ENCODE data around the gene C15orf39. TPM values are rescaled to one million over a fixed set of nuclear protein-coding genes. Genes with fewer than 3 reads are reported as not detected.

The C15orf39 gene
- total RNA-seq (10 to 100 TPM; 20.7 to 27.6 TPM), polyA plus RNA-seq (1 to 10 TPM; 1.0 to 4.5 (median 2.3) TPM), total RNA-seq (14.0 to 19.7 (median 16.8) reads per million in 6 experiments)

GRCh38 chr15:75201616-75202250 is at the start of gene C15orf39:
Gene C15orf39, plus strand, starts transcription at chr15:75201882. Its CDS starts 4,167 bp downstream, at chr15:75206049.
- POLR2A ChIA-PET = interaction anchor here (0.6 to 3.9 kb wide), 11 partner anchors 13 to 661 kb away, joined by 3 to 30 read pairs (median 4); partner anchors contain the start of genes ARID3B, MAN2C1, PPCDC and SCAMP5
- Mint-ChIP-seq H3K27me3 (no peaks in the 10 kb centered on the region), H3K9me3 (no peaks in the 10 kb centered on the region), H3K4me3 (peak within 1 kb of the TSS; percentile 88 to 97 (median 94)), H3K4me1 (peaks cover 11 to 58% (median 42%) of the 10 kb centered on the region in 4 donors), H3K27ac (peak within 1 kb of the TSS; percentile 83 to 97 (median 94)), H3K36me3 (peaks cover 0 to 7% (median 0%) of the 10 kb centered on the region in 3 donors)
- ATAC-seq = peak; percentile 62
- DNase-seq = peak; percentile 59 to 91 (median 78)

- ATAC-seq (no peak), DNase-seq (no peak)
- peak overlapping the region in 1 of 10 donors; percentile 26 for H3K4me3 Mint-ChIP-seq
- peaks cover 0 to 4% (median 0%) of the 10 kb centered on the region in 5 donors for H3K27me3 Mint-ChIP-seq
- H3K36me3 Mint-ChIP-seq = no peaks in the 10 kb centered on the region
- POLR2A ChIA-PET = no interaction called here
- peaks cover 0 to 18% (median 0%) of the 10 kb centered on the region in 9 donors for H3K9me3 Mint-ChIP-seq
- H3K27ac Mint-ChIP-seq = peak overlapping the region in 1 of 10 donors; percentile 24
- H3K4me1 Mint-ChIP-seq = peaks cover 5 to 29% (median 15%) of the 10 kb centered on the region in 4 donors
Observed at GRCh38 chr15:75152382-75153079, 49.2 kb upstream of the C15orf39 start.

DNA sequence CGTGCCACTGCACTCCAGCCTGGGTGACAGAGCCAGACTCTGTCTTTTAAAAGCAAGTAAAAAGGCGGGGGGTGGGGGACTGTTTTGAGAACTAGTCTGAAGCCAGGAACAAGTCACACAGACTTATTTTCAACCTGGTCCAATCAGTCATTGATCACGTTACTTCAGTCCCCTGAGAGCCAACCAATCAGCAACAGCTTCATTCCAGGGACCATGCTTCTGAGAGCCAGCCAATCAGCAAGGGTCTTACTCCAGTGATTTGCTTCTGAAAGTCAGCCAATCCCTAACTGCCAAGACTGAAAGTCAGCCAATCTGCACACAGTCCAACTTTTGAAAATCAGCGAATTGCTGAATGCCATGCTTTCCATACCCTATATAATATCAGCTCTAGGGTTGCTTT is 48.6 kb upstream of the C15orf39 start:
- peak in 1 of 10 donors; percentile 4 for DNase-seq
- H3K27ac Mint-ChIP-seq = no peak overlapping the region
- no peaks in the 10 kb centered on the region for H3K36me3 Mint-ChIP-seq
- POLR2A ChIA-PET = no interaction called here
- ATAC-seq = no peak
- H3K9me3 Mint-ChIP-seq = peaks cover 0 to 15% (median 0%) of the 10 kb centered on the region in 9 donors
- peaks cover 0 to 4% (median 0%) of the 10 kb centered on the region in 5 donors for H3K27me3 Mint-ChIP-seq
- H3K4me3 Mint-ChIP-seq = no peak overlapping the region
- peaks cover 5 to 29% (median 15%) of the 10 kb centered on the region in 4 donors for H3K4me1 Mint-ChIP-seq

DNA sequence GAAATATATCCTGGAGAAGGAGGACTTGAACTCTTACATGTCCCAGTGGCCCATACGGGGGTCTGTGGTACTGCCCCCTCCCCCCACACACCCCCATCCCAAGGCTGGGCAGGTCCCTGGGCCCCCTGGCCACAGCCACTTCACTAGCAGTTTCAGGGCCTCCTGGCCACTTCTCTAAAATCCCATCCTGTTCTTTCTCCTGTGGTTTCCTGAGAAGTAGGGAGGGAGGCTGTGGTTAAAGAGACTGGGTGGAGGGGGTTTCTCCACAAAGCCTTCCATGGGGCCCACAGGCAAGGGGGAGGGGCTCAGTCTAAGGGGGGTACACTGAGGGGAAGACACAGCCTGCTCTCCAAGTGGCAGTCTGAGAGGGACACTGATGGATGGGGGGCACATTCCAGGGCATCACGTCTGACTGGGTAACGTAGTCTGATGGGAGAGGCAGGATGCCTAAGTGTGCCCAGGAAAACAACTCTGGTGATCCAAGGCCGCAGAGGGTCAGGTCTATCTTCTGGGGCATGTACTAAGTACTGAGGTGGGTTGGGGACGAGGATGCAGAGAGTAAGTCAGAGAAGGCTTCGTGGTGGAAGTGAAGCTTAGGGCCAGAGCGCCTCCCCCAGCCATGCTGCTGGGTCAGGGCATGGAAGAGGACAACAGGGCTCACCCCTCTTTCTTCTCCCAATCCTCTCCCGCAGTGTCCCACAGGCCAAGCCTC is 48.0 kb upstream of the C15orf39 start:
- Mint-ChIP-seq H3K27ac (peak overlapping the region in 1 of 10 donors; percentile 61), H3K27me3 (peaks cover 0 to 4% (median 0%) of the 10 kb centered on the region in 5 donors), H3K4me1 (peaks cover 5 to 29% (median 15%) of the 10 kb centered on the region in 4 donors), H3K36me3 (no peaks in the 10 kb centered on the region), H3K4me3 (peak overlapping the region in 1 of 10 donors; percentile 16), H3K9me3 (peaks cover 0 to 10% (median 0%) of the 10 kb centered on the region in 9 donors)
- DNase-seq = no peak
- POLR2A ChIA-PET = no interaction called here
- no peak for ATAC-seq

DNA sequence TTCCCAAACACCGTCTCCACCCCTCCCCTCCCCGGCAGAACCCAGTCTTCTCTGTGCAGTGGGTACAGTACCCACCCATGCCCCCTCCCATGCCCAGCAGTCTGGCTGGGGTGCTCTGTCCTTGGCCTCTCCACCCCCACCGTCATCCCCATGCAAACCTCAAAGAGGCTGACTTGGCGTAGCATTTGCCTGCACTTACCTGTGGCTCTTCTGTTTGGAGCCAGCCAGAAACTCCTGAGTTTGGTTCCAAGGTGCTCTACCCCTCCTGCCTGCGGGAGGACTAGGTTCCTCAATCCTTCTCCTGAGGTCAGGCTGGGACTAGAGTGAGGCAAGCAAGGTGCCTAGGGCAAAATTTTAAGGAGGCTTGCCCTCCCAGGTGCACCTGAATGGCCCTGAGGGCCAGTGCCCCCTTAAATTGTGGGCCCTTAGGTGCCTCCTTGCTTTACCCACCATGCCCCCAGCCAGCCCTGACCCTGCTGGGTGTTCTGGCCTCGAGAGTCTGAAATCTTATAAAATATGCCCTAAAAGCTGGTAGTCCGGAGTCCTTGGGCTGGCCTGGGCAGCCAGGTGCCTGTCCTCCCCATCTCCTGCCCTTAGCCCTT is 47.1 kb upstream of the C15orf39 start:
- no peak for ATAC-seq
- Mint-ChIP-seq H3K36me3 (no peaks in the 10 kb centered on the region), H3K27ac (peak overlapping the region in 2 of 10 donors; percentile 44 to 61), H3K4me1 (peaks cover 5 to 29% (median 15%) of the 10 kb centered on the region in 4 donors), H3K27me3 (peaks cover 0 to 4% (median 0%) of the 10 kb centered on the region in 5 donors), H3K9me3 (peaks cover 0 to 9% (median 0%) of the 10 kb centered on the region in 9 donors), H3K4me3 (no peak overlapping the region)
- DNase-seq = no peak
- POLR2A ChIA-PET = no interaction called here

- Mint-ChIP-seq H3K27ac (no peak overlapping the region), H3K4me1 (peaks cover 5 to 16% (median 12%) of the 10 kb centered on the region in 4 donors), H3K27me3 (peaks cover 0 to 4% (median 0%) of the 10 kb centered on the region in 5 donors), H3K9me3 (no peaks in the 10 kb centered on the region), H3K4me3 (no peak overlapping the region), H3K36me3 (no peaks in the 10 kb centered on the region)
- POLR2A ChIA-PET = no interaction called here
- DNase-seq (no peak), ATAC-seq (no peak)
Observed at GRCh38 chr15:75156326-75157215, 45.1 kb upstream of the C15orf39 start.

DNA sequence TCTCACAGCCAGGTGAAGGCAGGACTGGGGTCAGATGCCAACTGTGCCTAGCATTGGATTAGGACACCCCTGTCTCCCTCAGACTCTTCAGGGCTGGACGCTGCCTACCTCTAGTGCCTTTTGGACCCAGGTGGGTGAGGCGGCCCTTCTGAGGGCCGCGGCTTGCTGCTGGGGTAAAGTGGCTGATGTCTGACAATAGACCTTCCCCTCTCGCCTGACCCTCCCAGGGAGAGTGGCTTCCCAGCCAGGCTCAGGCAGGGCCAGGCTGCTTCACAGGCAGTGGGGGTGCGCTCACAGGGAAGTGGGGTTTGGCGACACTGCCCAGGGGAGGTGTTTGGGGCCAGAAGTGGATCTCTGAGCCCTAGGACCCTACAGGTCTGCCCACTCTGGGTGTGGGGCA is 43.3 kb upstream of the C15orf39 start:
- peaks cover 0 to 4% (median 0%) of the 10 kb centered on the region in 5 donors for H3K27me3 Mint-ChIP-seq
- peaks cover 5 to 10% (median 7%) of the 10 kb centered on the region in 4 donors for H3K4me1 Mint-ChIP-seq
- H3K36me3 Mint-ChIP-seq = no peaks in the 10 kb centered on the region
- no peak overlapping the region for H3K4me3 Mint-ChIP-seq
- no peaks in the 10 kb centered on the region for H3K9me3 Mint-ChIP-seq
- no peak for ATAC-seq
- no peak overlapping the region for H3K27ac Mint-ChIP-seq
- no peak for DNase-seq
- POLR2A ChIA-PET = no interaction called here

- Mint-ChIP-seq H3K9me3 (no peaks in the 10 kb centered on the region), H3K27me3 (peaks cover 0 to 4% (median 0%) of the 10 kb centered on the region in 5 donors), H3K36me3 (no peaks in the 10 kb centered on the region), H3K4me1 (peaks cover 0 to 4% (median under 1%) of the 10 kb centered on the region in 4 donors), H3K4me3 (no peak overlapping the region), H3K27ac (no peak overlapping the region)
- DNase-seq (no peak), ATAC-seq (no peak)
- POLR2A ChIA-PET = no interaction called here
Observed at GRCh38 chr15:75159244-75159643, 42.4 kb upstream of the C15orf39 start.

DNA sequence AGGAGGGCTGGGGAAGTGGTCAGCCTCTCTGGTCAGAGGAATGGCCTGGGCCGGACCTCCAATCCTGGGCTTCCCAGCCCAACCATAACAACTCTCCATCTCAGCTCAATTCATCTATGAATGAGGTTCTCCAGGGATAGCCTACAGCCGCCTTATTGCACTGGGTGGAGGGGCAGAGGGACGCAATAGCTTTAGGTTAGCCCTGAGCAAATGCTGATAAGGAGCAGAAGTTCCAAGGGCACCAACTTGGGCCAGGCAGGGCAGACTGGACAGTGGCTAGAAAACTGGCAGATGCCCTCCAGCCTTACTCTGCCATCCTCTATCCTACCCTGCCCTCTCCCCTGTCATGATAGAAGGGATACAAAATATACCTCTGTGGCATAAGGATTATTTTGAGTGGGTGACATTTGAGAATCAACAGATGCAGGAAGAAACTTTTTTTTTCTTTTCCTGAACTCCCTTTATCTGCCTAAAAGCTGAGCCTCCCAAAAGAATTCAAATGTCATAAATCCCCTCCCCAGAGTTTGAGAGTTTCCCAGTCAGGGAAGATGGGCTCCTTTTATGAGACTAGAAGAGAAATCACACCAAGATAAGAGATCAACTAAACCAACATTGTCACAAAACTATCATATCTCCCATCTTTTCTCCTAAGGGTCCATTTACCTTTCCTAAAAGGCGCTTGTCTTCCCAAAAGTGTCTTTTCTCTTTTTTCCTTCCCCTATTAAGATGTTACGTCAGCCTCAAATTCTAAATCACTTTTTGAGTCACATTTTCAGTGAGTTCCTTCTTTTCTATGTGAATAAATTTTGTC is 40.4 kb upstream of the C15orf39 start:
- DNase-seq (no peak), ATAC-seq (no peak)
- H3K4me3 Mint-ChIP-seq = no peak overlapping the region
- H3K36me3 Mint-ChIP-seq = no peaks in the 10 kb centered on the region
- peaks cover 0 to 8% (median 0%) of the 10 kb centered on the region in 4 donors for H3K4me1 Mint-ChIP-seq
- POLR2A ChIA-PET = interaction anchor here (0.6 kb wide), 1 partner anchor 1023 kb away, joined by 5 read pairs; no protein-coding TSS in a partner anchor
- H3K27me3 Mint-ChIP-seq = no peaks in the 10 kb centered on the region
- H3K27ac Mint-ChIP-seq = no peak overlapping the region
- H3K9me3 Mint-ChIP-seq = no peaks in the 10 kb centered on the region

GRCh38 chr15:75161917-75162414 is 39.7 kb upstream of the C15orf39 start:
- no peaks in the 10 kb centered on the region for H3K36me3 Mint-ChIP-seq
- POLR2A ChIA-PET = interaction anchor here (0.6 kb wide), 1 partner anchor 1024 kb away, joined by 5 read pairs; no protein-coding TSS in a partner anchor
- no peaks in the 10 kb centered on the region for H3K27me3 Mint-ChIP-seq
- ATAC-seq (no peak), DNase-seq (no peak)
- no peak overlapping the region for H3K27ac Mint-ChIP-seq
- no peaks in the 10 kb centered on the region for H3K9me3 Mint-ChIP-seq
- no peak overlapping the region for H3K4me3 Mint-ChIP-seq
- H3K4me1 Mint-ChIP-seq = peaks cover 0 to 8% (median 0%) of the 10 kb centered on the region in 4 donors

DNA sequence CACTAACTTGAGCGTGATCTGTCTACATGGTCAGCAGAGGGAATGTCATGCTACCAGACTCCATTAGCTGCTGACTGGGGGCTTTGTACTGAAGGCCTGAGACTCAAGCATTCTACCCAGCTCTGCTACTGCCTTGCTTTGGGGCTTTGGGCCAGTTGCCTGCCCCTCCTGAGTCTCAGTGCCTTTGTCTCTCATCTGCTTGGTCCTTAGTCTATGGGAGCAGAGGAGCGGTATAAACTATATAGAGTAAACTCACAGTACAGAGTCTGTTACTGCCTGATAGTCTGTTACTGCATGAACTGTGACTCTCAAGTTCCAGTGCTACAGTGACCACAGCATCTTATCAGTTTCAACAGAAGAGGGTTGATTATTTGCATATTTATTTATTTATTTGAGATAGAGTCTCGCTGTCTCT is 38.5 kb upstream of the C15orf39 start:
- H3K36me3 Mint-ChIP-seq = no peaks in the 10 kb centered on the region
- POLR2A ChIA-PET = no interaction called here
- no peaks in the 10 kb centered on the region for H3K9me3 Mint-ChIP-seq
- ATAC-seq = no peak
- H3K27me3 Mint-ChIP-seq = no peaks in the 10 kb centered on the region
- no peak for DNase-seq
- no peak overlapping the region for H3K27ac Mint-ChIP-seq
- no peak overlapping the region for H3K4me3 Mint-ChIP-seq
- H3K4me1 Mint-ChIP-seq = peaks cover 0 to 12% (median 0%) of the 10 kb centered on the region in 4 donors
